HepG2 (cell line): ENCODE measurements around the gene SUDS3. TPM values are rescaled to one million over a fixed set of nuclear protein-coding genes. Genes with fewer than 3 reads are reported as not detected.
"Not testable (repeated sequence)": the region's sequence is repeated elsewhere in the genome, so short reads cannot be mapped to it uniquely, and the experiment has no call there.

Experiments used
- ATAC-seq: fragments of 200-7000 bp; cut with Tn5 transposase; 3 replicates; pipeline ENCODE4 v1.9.1; 2020; ENCODE audit warnings: mild to moderate bottlenecking, moderate library complexity
- BruUV-seq: library from RNA; stranded (reverse); fragments of 400-500 nt; replicated peaks from 2 replicates; lab custom pipeline; 2021; lab: Mats Ljungman, UMichigan
- CTCF ChIA-PET: fragments of 300-600 bp; formaldehyde crosslinking; extraction: SDS; loops from one replicate; lab custom pipeline; 2021; ENCODE audit warnings: low total read pairs, inconsistent platforms, low intra/inter-chr PET ratio; lab: Yijun Ruan, JAX
- POLR2A ChIA-PET: fragments of 350-600 bp; sonication (Branson Sonifier 250); formaldehyde crosslinking; loops from one replicate; lab custom pipeline; 2020; ENCODE audit warnings: antibody characterized with exemption, inconsistent platforms; lab: Yijun Ruan, JAX
- DNase-seq: peaks from one replicate; pipeline ENCODE4 v3.0.0-alpha.2; 2015; ENCODE audit warnings: low spot score
- FAIRE-seq: peaks from 3 replicates; lab custom pipeline; 2011; peaks lifted over from hg19 to GRCh38; lab: Jason Lieb, UNC
- H2AFZ ChIP-seq: one replicate; pipeline ENCODE4 v1.6.1; 2011; ENCODE audit warnings: low read length, inconsistent platforms
- H3K27ac ChIP-seq: fragments of 300-600 bp; 3 replicates; pipeline ENCODE4 v1.8.0; 2011; ENCODE audit warnings: mixed run types, mild to moderate bottlenecking, mixed read lengths, low read length, inconsistent platforms; ENCODE audit not compliant: insufficient read depth; ENCODE audit errors: extremely low read length
- H3K27me3 ChIP-seq, 2 experiments: fragments of 200-600 bp in 1 of 2; 2 replicates in 1 of 2; 3 replicates in 1 of 2; pipeline versions ENCODE4 v1.6.0 to v1.8.0; 2011; ENCODE audit warnings: low read length in 2 of 2, mild to moderate bottlenecking in 2 of 2, moderate library complexity in 2 of 2, inconsistent platforms in 1 of 2; ENCODE audit not compliant: insufficient read depth in 2 of 2, control insufficient read depth in 1 of 2
- H3K36me3 ChIP-seq, 2 experiments: fragments of 200-600 bp in 1 of 2; replicated peaks in 1 of 2; 2 replicates in 1 of 2; 3 replicates in 1 of 2; pipeline versions ENCODE4 v1.5.1 to v1.8.0; 2011; ENCODE audit warnings: low read length in 2 of 2, inconsistent platforms in 1 of 2; ENCODE audit not compliant: insufficient read depth in 2 of 2, control insufficient read depth in 1 of 2
- H3K4me1 ChIP-seq: 2 replicates; pipeline ENCODE4 v1.5.1; 2012; ENCODE audit warnings: low read length, inconsistent platforms; ENCODE audit not compliant: insufficient read depth
- H3K4me2 ChIP-seq: 2 replicates; pipeline ENCODE4 v1.6.0; 2011; ENCODE audit warnings: low read depth, low read length, inconsistent platforms
- H3K4me3 ChIP-seq, 3 experiments: fragments of 200-600 bp in 1 of 3; sonication (generic), shearing (Covaris generic) in 1 of 3; replicated peaks in 1 of 3; 2 replicates each; pipeline ENCODE4 v1.5.1; 2011 to 2016; ENCODE audit warnings: low read length in 3 of 3, inconsistent platforms in 2 of 3, low read depth in 2 of 3, mild to moderate bottlenecking in 2 of 3, control low read depth in 1 of 3, mixed read lengths in 1 of 3; ENCODE audit not compliant: insufficient read depth in 1 of 3
- H3K79me2 ChIP-seq: one replicate; pipeline ENCODE4 v1.6.1; 2011; ENCODE audit warnings: low read length, inconsistent platforms; ENCODE audit not compliant: insufficient read depth
- H3K9ac ChIP-seq: 2 replicates; pipeline ENCODE4 v1.6.0; 2011; ENCODE audit warnings: mild to moderate bottlenecking, low read depth, low read length, inconsistent platforms; ENCODE audit not compliant: insufficient read depth
- H3K9me3 ChIP-seq: 2 replicates; pipeline ENCODE4 v1.5.1; 2012; ENCODE audit warnings: mild to moderate bottlenecking, low read length
- H4K20me1 ChIP-seq: 2 replicates; pipeline ENCODE4 v1.6.0; 2011; ENCODE audit warnings: inconsistent platforms, mild to moderate bottlenecking, low read length, moderate library complexity; ENCODE audit not compliant: insufficient read depth
- CTCF ChIP-seq: sonication (generic); formaldehyde crosslinking; IDR thresholded peaks from 2 replicates; pipeline ENCODE4 v1.5.0; 2020; ENCODE audit warnings: mild to moderate bottlenecking, missing genetic modification reagents, moderate library complexity
- ELF1 ChIP-seq: sonication (generic); formaldehyde crosslinking; IDR thresholded peaks from 2 replicates; pipeline ENCODE4 v1.4.0; 2020; ENCODE audit warnings: missing genetic modification reagents
- IKZF4 ChIP-seq: sonication (generic); formaldehyde crosslinking; IDR thresholded peaks from 2 replicates; pipeline ENCODE4 v1.5.1; 2020; ENCODE audit warnings: borderline replicate concordance, mild to moderate bottlenecking, low read depth, missing genetic modification reagents; ENCODE audit errors: not compliant biosample characterization
- RAD21 ChIP-seq: fragments of 450-650 bp; formaldehyde crosslinking; IDR thresholded peaks from 2 replicates; pipeline ENCODE4 v1.5.0; 2020; ENCODE audit warnings: mild to moderate bottlenecking
- SMC3 ChIP-seq: IDR thresholded peaks from 2 replicates; pipeline ENCODE4 v1.6.1; 2011; ENCODE audit warnings: low read length, improper control_type of control experiment
- STAG1 ChIP-seq: sonication (generic); formaldehyde crosslinking; IDR thresholded peaks from 2 replicates; pipeline ENCODE4 v1.4.0; 2020; ENCODE audit warnings: missing genetic modification reagents
- ZBTB8A ChIP-seq: sonication (generic); formaldehyde crosslinking; IDR thresholded peaks from 2 replicates; pipeline ENCODE4 v1.4.0; 2020; ENCODE audit warnings: mild to moderate bottlenecking, low read depth, missing genetic modification reagents, borderline replicate concordance
- ZNF780A ChIP-seq: sonication (generic); formaldehyde crosslinking; IDR thresholded peaks from 2 replicates; pipeline ENCODE4 v1.8.0; 2022; ENCODE audit warnings: mild to moderate bottlenecking, missing genetic modification reagents, moderate library complexity
- WGBS: methylation state at CpG from one replicate; pipeline ENCODE4 v1.1.6; 2017; ENCODE audit warnings: low lambda C conversion rate; 5-methylcytosine and 5-hydroxymethylcytosine counted together
- in situ Hi-C: cut with HindIII; loops from 2 replicates; pipeline ENCODE4 v1.10.0; 2017; ENCODE audit warnings: low pct_unique_long_range_greater_than_20kb; ENCODE audit not compliant: extremely low pct_ligation_motif_present
- intact Hi-C: fragments of 100-400 bp; cut with micrococcal nuclease; formaldehyde crosslinking; loops from one replicate; pipeline ENCODE4 v1.10.0; 2022; ENCODE audit not compliant: unreplicated experiment
- polyA plus RNA-seq, 8 experiments: library from polyadenylated mRNA; depleted of rRNA in 3 of 8; stranded (reverse) in 7 of 8; unstranded in 1 of 8; fragments of >200 nt; fragmentation: Illumina TruSeq in 4 of 8; extraction: Trizol in 4 of 8; gene quantifications; 2 replicates each; pipeline versions ENCODE4 v1.2.1 to v1.2.3, GENCODE V29; 2011 to 2016; ENCODE audit warnings: low read depth in 4 of 8, missing spikeins in 1 of 8, mixed read lengths in 1 of 8; ENCODE audit not compliant: insufficient read depth in 1 of 8
- total RNA-seq, 5 experiments: library from RNA; depleted of rRNA; stranded (reverse); fragments of >200 nt; fragmentation: Illumina TruSeq; extraction: Trizol; gene quantifications; 2 replicates each; pipeline ENCODE4 v1.2.3, GENCODE V29; 2016; ENCODE audit warnings: low read depth in 1 of 5

SUDS3 gene
- total and polyA plus RNA-seq, 2 of the 13 experiments (the other 11 are each of a cell fraction or from before 2014, with no cell fraction given) = 20.2 to 33.1 TPM

DNA sequence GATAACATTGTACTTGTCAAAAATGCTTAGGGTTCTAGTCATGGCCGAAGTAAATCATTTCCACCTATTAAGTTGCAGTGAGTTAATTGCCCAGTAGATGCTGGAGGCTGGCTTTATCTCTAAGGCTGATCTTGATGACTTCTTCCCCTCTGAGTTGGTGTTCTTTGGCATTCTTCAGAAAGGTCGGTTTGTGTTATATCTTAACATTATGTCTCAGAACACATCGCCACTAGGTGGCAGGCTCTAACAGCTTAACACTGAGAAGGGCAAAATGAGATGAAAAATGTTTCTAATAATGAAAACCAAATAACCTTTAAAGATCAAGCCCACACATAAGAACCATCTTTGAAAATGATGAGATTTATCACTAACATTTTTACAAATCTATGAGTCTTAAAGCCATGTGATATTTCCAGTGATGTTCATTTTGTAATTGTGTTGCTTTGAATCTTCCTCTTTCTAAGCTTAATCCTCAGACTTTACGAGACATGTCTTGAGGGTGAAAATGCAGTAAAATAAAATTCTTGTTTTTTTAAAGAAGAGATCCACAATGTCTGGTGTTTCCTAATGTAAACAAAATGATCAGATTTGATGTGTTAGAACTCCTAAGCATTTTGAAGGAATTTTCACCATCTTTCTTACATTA lies 28.6 kb downstream of the SUDS3 start:
- Histone ChIP-seq H3K27me3 (no peaks in the 10 kb centered on the region), H3K4me1 (no peaks in the 10 kb centered on the region), H3K9ac (no peak overlapping the region), H3K79me2 (no peaks in the 10 kb centered on the region), H3K36me3 (peaks cover 4 to 62% of the 10 kb centered on the region in 2 experiments; a peak in 3 of 5 replicates), H3K4me2 (no peak overlapping the region), H3K9me3 (no peaks in the 10 kb centered on the region), H4K20me1 (no peaks in the 10 kb centered on the region; the same call in 1 of the 2 replicates), H2AFZ (no peak overlapping the region), H3K27ac (no peak overlapping the region), H3K4me3 (no peak overlapping the region)
- intact Hi-C loops (loop anchor here (1.0 kb wide), 1 partner anchor 217 kb away; no protein-coding TSS in a partner anchor), in situ Hi-C loops (loop anchor here (5.0 to 25.0 kb wide), 2 partner anchors 217 to 632 kb away; no protein-coding TSS in a partner anchor)
- CTCF ChIA-PET = interaction anchor here (1.0 to 1.8 kb wide), 3 partner anchors 218 to 1141 kb away, joined by 3 to 33 read pairs (median 6); no protein-coding TSS in a partner anchor
- BruUV-seq = no TSS peak
- ATAC-seq = peak; percentile 57; the same call in 1 of the 3 replicates
- FAIRE-seq = peak; percentile 90
- peak; percentile 52 for DNase-seq
- POLR2A ChIA-PET = no interaction called here
- TF ChIP-seq CTCF (CRISPR knock-in tag) (peak; percentile 79), IKZF4 (CRISPR knock-in tag) (no peak), ZNF780A (no peak), ZBTB8A (no peak), SMC3 (peak; percentile 61; the same call in 1 of the 2 replicates), RAD21 (CRISPR knock-in tag) (peak; percentile 67), STAG1 (CRISPR knock-in tag) (peak; percentile 84), ELF1 (CRISPR knock-in tag) (no peak)
- 35% methylated on average over 4 of the region's 4 CpGs for WGBS

DNA sequence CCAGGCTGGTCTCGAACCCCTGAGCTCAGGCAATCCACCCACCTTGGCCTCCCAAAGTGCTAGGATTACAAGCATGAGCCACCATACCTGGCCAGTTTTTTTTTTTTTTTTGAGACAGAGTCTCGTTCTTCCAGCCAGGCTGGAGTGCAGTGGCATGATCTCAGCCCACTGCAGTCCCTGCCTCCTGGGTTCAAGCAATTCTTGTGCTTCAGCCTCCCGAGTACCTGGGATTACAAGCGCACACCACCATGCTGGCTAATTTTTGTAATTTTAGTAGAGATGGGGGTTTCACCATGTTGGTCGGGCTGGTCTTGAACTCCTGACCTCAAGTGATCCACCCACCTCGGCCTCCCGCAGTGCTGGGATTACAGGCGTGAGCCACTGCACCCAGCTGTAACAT lies 31.9 kb downstream of the SUDS3 start:
- H3K36me3 ChIP-seq = peaks cover 11 to 52% of the 10 kb centered on the region in 2 experiments; a peak in 4 of 5 replicates
- intact Hi-C loops, BruUV-seq, H3K79me2 ChIP-seq, H3K9ac ChIP-seq, H3K27me3 ChIP-seq, H2AFZ ChIP-seq, H3K4me1 ChIP-seq, H3K4me2 ChIP-seq, H3K9me3 ChIP-seq, H3K4me3 ChIP-seq, H3K27ac ChIP-seq, FAIRE-seq, POLR2A ChIA-PET, CTCF ChIA-PET, DNase-seq, H4K20me1 ChIP-seq, ATAC-seq: not testable (repeated sequence)
- 96% methylated on average over 8 of the region's 8 CpGs for WGBS
- in situ Hi-C loops = loop anchor here (5.0 to 25.0 kb wide), 2 partner anchors 214 to 629 kb away; no protein-coding TSS in a partner anchor
